ENCODE data around the gene IMMP2L.

The IMMP2L gene

GRCh38 chr7:111364413-111364812 is 197.9 kb downstream of the IMMP2L start:
- no peak for DNase-seq
- no peak overlapping the region for H3K27ac ChIP-seq (ENCODE audit: low read length)

GRCh38 chr7:111363099-111363498 is 199.2 kb downstream of the IMMP2L start:
- no peak overlapping the region for H3K4me3 ChIP-seq (ENCODE audit: low read depth in 1 of 2, low read length in 2 of 2)
- no peak for ATAC-seq (ENCODE audit: insufficient read depth, low read depth)
- H3K4me1 ChIP-seq (ENCODE audit: insufficient read depth, low read length): no peaks in the 10 kb centered on the region
- DNase-seq: no peak
- no peaks in the 10 kb centered on the region for H4K20me1 ChIP-seq (ENCODE audit: insufficient read depth, low read length)
- H3K9ac ChIP-seq (ENCODE audit: low read depth, low read length): no peak overlapping the region
- H3K27me3 ChIP-seq (ENCODE audit: insufficient read depth, low read length, poor library complexity): no peaks in the 10 kb centered on the region
- TF ChIP-seq EZH2 (IDR thresholded peaks at IDR 0.05; ENCODE audit: borderline replicate concordance, low read depth, low read length, severe bottlenecking) (no peak), CTCF (IDR thresholded peaks at IDR 0.05; ENCODE audit: borderline replicate concordance, extremely low read depth, low read length, poor library complexity, severe bottlenecking) (no peak)
- H3K36me3 ChIP-seq (ENCODE audit: insufficient read depth, low read length): no peaks in the 10 kb centered on the region
- H3K27ac ChIP-seq (ENCODE audit: low read length): no peak overlapping the region
- no peaks in the 10 kb centered on the region for H3K9me3 ChIP-seq (ENCODE audit: insufficient read depth, low read length, severe bottlenecking)
- H3K79me2 ChIP-seq (ENCODE audit: insufficient read depth, low read length): no peaks in the 10 kb centered on the region
- H2AFZ ChIP-seq (ENCODE audit: low read depth, low read length): no peak overlapping the region
- H3K4me2 ChIP-seq (ENCODE audit: insufficient read depth, low read length): no peak overlapping the region

More at GRCh38 chr7:111364413-111364812, 197.9 kb downstream of the IMMP2L start:
- H3K36me3 ChIP-seq (ENCODE audit: insufficient read depth, low read length): no peaks in the 10 kb centered on the region
- H3K4me3 ChIP-seq (ENCODE audit: low read depth in 1 of 2, low read length in 2 of 2): no peak overlapping the region
- no peaks in the 10 kb centered on the region for H3K4me1 ChIP-seq (ENCODE audit: insufficient read depth, low read length)
- H4K20me1 ChIP-seq (ENCODE audit: insufficient read depth, low read length): no peaks in the 10 kb centered on the region
- no peak overlapping the region for H2AFZ ChIP-seq (ENCODE audit: low read depth, low read length)
- no peak for ATAC-seq (ENCODE audit: insufficient read depth, low read depth)
- no peaks in the 10 kb centered on the region for H3K9me3 ChIP-seq (ENCODE audit: insufficient read depth, low read length, severe bottlenecking)
- H3K4me2 ChIP-seq (ENCODE audit: insufficient read depth, low read length): no peak overlapping the region
- H3K27me3 ChIP-seq (ENCODE audit: insufficient read depth, low read length, poor library complexity): no peaks in the 10 kb centered on the region
- TF ChIP-seq CTCF (IDR thresholded peaks at IDR 0.05; ENCODE audit: borderline replicate concordance, extremely low read depth, low read length, poor library complexity, severe bottlenecking) (no peak), EZH2 (IDR thresholded peaks at IDR 0.05; ENCODE audit: borderline replicate concordance, low read depth, low read length, severe bottlenecking) (no peak)
- H3K9ac ChIP-seq (ENCODE audit: low read depth, low read length): no peak overlapping the region
- H3K79me2 ChIP-seq (ENCODE audit: insufficient read depth, low read length): no peaks in the 10 kb centered on the region

GRCh38 chr7:111362506-111363054 is 199.7 kb downstream of the IMMP2L start:
- H3K36me3 ChIP-seq (ENCODE audit: insufficient read depth, low read length): no peaks in the 10 kb centered on the region
- no peak overlapping the region for H3K27ac ChIP-seq (ENCODE audit: low read length)
- H3K4me2 ChIP-seq (ENCODE audit: insufficient read depth, low read length): no peak overlapping the region
- TF ChIP-seq CTCF (IDR thresholded peaks at IDR 0.05; ENCODE audit: borderline replicate concordance, extremely low read depth, low read length, poor library complexity, severe bottlenecking): no peak
- TF ChIP-seq EZH2 (IDR thresholded peaks at IDR 0.05; ENCODE audit: borderline replicate concordance, low read depth, low read length, severe bottlenecking): no peak
- H2AFZ ChIP-seq (ENCODE audit: low read depth, low read length): no peak overlapping the region
- DNase-seq: no peak
- H3K27me3 ChIP-seq (ENCODE audit: insufficient read depth, low read length, poor library complexity): no peaks in the 10 kb centered on the region
- ATAC-seq (ENCODE audit: insufficient read depth, low read depth): no peak
- H4K20me1 ChIP-seq (ENCODE audit: insufficient read depth, low read length): no peaks in the 10 kb centered on the region
- no peaks in the 10 kb centered on the region for H3K9me3 ChIP-seq (ENCODE audit: insufficient read depth, low read length, severe bottlenecking)
- H3K79me2 ChIP-seq (ENCODE audit: insufficient read depth, low read length): no peaks in the 10 kb centered on the region
- no peak overlapping the region for H3K9ac ChIP-seq (ENCODE audit: low read depth, low read length)
- H3K4me3 ChIP-seq (ENCODE audit: low read depth in 1 of 2, low read length in 2 of 2): no peak overlapping the region
- no peaks in the 10 kb centered on the region for H3K4me1 ChIP-seq (ENCODE audit: insufficient read depth, low read length)

- Histone ChIP-seq H3K36me3 (ENCODE audit: insufficient read depth, low read length) (no peaks in the 10 kb centered on the region), H3K27me3 (ENCODE audit: insufficient read depth, low read length, poor library complexity) (no peaks in the 10 kb centered on the region), H3K27ac (ENCODE audit: low read length) (no peak overlapping the region), H3K4me3 (ENCODE audit: low read depth in 1 of 2, low read length in 2 of 2) (no peak overlapping the region), H3K9ac (ENCODE audit: low read depth, low read length) (no peak overlapping the region), H4K20me1 (ENCODE audit: insufficient read depth, low read length) (no peaks in the 10 kb centered on the region), H3K9me3 (ENCODE audit: insufficient read depth, low read length, severe bottlenecking) (no peaks in the 10 kb centered on the region), H3K79me2 (ENCODE audit: insufficient read depth, low read length) (no peaks in the 10 kb centered on the region), H3K4me1 (ENCODE audit: insufficient read depth, low read length) (no peaks in the 10 kb centered on the region), H3K4me2 (ENCODE audit: insufficient read depth, low read length) (no peak overlapping the region), H2AFZ (ENCODE audit: low read depth, low read length) (no peak overlapping the region)
- DNase-seq (no peak), ATAC-seq (ENCODE audit: insufficient read depth, low read depth) (no peak)
- no peak for TF ChIP-seq EZH2 (IDR thresholded peaks at IDR 0.05; ENCODE audit: borderline replicate concordance, low read depth, low read length, severe bottlenecking)
- TF ChIP-seq CTCF (IDR thresholded peaks at IDR 0.05; ENCODE audit: borderline replicate concordance, extremely low read depth, low read length, poor library complexity, severe bottlenecking): no peak
Observed at GRCh38 chr7:111358915-111359314, 203.4 kb downstream of the IMMP2L start.
